GM18870 (cell line): ENCODE results near the gene HOMER2.

Experiments
- ATAC-seq: cut with Tn5 transposase; IDR thresholded peaks from one replicate; pipeline ENCODE4 v1.9.1; 2021; ENCODE audit warnings: moderate library complexity; ENCODE audit not compliant: unreplicated experiment

The HOMER2 gene

DNA sequence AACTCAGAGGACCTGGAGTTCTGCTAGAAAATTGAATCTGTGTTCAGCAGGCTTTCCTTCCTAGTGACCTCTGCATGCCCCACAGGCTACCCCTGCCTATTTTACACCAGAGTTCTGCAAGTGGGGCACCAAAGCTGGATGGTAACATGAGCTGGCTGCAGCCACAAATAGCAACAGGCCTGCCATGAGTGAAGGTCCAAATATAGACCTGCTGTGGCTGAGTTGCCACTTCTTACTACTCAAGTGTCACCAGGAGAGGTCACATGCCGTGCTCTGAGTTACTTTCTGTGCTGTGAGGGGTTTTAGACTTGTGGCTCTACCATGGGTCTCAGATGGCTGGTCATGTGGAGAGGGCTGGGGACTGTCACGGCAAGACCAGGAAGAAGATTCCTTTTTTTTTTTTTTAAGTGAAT is 146.5 kb downstream of the HOMER2 start, which contains the start of gene FSD2:
Gene FSD2, minus strand, starts transcription at position 76 of the 413 bp plus-strand sequence. CDS start 18,679 bp downstream, outside the sequence.
- peak; percentile 66 for ATAC-seq

DNA sequence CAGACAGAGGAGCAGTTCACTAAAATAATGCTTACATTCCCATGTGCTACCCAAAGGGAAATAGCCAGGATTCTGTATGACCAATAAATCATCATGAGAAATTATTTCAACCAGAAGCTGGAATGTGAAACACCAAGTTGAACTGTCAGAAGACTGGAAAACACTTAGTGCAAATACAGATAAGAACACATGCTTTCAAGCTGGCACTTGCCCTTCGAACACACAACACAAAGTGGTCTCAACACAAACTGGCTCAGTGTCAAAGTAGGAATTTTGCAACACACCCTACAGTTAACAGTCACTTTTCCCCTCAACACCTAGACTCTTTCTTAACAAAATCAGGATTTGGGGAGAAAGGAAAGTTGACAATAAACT is 148.0 kb downstream of the HOMER2 start:
- ATAC-seq = no peak

DNA sequence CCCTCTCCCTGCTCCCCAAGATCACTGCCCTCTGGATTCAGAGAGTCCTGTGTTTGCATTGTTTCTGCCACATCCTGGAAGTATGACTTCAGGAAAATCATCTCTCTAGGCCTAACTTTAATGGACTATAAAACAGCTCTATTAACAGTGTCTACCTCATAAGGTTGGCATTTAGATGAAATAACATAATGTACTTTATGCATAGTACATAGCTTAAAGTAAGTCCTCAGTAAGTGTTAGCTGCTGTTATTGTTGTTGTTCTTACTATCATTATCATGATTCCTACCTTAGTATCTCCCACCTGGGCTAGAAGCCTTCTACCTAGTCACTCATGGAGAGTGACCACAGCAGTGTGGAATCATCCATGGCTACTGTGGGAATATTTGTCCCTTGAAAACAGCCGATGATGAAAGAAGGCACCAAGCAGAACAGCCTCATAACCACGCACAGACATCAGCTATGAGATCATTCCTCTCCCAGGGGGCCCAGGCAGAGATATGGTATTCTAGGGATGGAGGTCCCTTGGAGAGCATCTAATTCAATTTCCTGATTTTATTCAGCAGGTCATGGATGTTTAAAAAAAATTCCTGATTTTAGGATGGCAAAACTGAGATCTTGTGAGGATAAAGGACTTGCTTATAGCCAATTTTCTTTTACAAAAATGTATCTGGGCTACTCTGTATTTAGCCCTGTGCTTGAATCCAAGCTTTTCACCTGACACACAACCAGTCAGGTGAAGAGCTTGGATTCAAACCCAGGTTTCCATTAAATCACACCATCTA is 148.5 kb downstream of the HOMER2 start:
- no peak for ATAC-seq

DNA sequence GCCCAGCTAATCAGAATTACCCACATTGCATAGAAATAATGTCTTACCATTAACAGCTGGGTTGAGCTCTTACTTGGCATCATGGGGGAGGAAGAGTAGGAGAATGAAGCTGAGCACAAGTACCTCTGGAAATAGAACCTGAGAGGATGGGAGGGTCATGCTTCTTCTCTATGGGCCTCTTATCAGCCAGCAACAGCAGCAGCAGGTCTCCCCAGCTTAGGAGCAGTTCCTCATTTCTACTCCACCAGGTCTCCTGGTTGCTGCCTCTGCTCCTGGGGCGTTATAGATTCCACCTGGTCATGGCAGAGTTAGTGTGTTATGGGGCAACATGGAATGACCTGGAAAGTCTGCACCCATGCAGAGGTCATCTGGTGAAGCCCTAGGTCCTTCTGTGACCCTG is 150.0 kb downstream of the HOMER2 start:
- ATAC-seq = no peak

DNA sequence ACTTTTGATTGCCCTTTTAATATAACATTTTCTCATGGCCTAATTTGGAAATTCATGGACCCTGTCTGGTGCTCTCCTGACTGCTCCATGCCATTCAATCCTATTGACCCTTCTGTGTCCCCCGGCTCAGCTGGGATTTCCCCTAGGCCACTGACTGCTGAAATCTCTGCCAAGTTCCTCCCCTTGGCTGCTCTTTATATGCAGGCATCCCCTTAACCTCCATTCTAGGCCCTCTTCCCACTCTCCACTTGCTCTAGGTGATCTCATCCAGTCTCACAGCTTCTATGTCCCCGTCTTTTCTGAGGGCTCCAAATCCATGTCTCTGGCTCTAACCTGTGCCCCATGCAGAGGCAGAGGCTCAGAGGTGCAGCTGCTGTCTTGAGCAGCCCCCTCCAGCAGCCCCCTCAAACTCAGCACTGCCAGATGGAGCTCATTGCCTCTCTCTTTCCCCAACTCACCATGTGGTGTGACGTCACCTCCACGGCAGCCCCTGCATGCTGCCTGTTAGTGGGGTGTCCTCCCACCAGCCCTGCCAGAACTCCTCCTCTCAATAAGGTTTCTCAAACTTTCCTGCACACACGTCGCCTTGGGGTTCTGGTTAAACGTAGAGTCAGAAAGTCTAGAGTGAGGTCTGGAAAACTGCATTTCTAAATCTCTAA is 153.2 kb downstream of the HOMER2 start:
- no peak for ATAC-seq
